ENCODE results near the gene PIGN. TPM values are rescaled to one million over a fixed set of nuclear protein-coding genes. Genes with fewer than 3 reads are reported as not detected.

Gene PIGN
- total and polyA plus RNA-seq, 2 donors (not counting 3 experiments of a cell fraction or from before 2014, with no cell fraction given), result 13.7 to 26.1 TPM

- peaks cover 0 to 2% of the 10 kb centered on the region in 2 experiments for H3K36me3 ChIP-seq (ENCODE audit: control insufficient read depth in 2 of 2, extremely low read depth in 1 of 2, insufficient read depth in 2 of 2, low read length in 2 of 2)
- no peaks in the 10 kb centered on the region for H3K27me3 ChIP-seq (ENCODE audit: control insufficient read depth in 2 of 2, insufficient read depth in 2 of 2, low read length in 2 of 2)
- ChIA-PET CTCF (no interaction called here), POLR2A (no interaction called here)
- peaks cover 3% of the 10 kb centered on the region for H3K9me1 ChIP-seq (replicated peaks; ENCODE audit: control insufficient read depth, extremely low read depth, insufficient read depth, low read length)
- no peaks in the 10 kb centered on the region for H3K9me3 ChIP-seq (replicated peaks; ENCODE audit: control insufficient read depth, insufficient read depth, low read length)
- no peak for FAIRE-seq
- H3K79me2 ChIP-seq (ENCODE audit: control insufficient read depth, insufficient read depth, low read length), result peaks cover 43% of the 10 kb centered on the region
- no peak for TF ChIP-seq EZH2 (IDR thresholded peaks at IDR 0.05; ENCODE audit: borderline replicate concordance, low read depth, low read length, severe bottlenecking)
- TF ChIP-seq GATA2 (IDR thresholded peaks at IDR 0.05; ENCODE audit: insufficient read depth, insufficient read length, low read depth, low read length), result no peak
- no peak for TF ChIP-seq JUN (IDR thresholded peaks at IDR 0.05; ENCODE audit: borderline replicate concordance, insufficient read depth, insufficient read length, low read depth)
- no peak for TF ChIP-seq MYC (IDR thresholded peaks at IDR 0.05; ENCODE audit: low read depth, low read length)
- no peak for TF ChIP-seq POLR2AphosphoS5 (IDR thresholded peaks at IDR 0.05; ENCODE audit: insufficient read depth, low read depth, low read length)
- no peak for TF ChIP-seq FOS (IDR thresholded peaks at IDR 0.05; ENCODE audit: borderline replicate concordance, insufficient read depth, low read length)
- TF ChIP-seq POLR2A (IDR thresholded peaks at IDR 0.05; ENCODE audit: low read depth, low read length), result no peak
- TF ChIP-seq, protein P1, sequence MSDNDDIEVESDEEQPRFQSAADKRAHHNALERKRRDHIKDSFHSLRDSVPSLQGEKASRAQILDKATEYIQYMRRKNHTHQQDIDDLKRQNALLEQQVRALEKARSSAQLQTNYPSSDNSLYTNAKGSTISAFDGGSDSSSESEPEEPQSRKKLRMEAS (IDR thresholded peaks at IDR 0.05; ENCODE audit: insufficient read depth, insufficient read length), result no peak
- TF ChIP-seq, protein P2, sequence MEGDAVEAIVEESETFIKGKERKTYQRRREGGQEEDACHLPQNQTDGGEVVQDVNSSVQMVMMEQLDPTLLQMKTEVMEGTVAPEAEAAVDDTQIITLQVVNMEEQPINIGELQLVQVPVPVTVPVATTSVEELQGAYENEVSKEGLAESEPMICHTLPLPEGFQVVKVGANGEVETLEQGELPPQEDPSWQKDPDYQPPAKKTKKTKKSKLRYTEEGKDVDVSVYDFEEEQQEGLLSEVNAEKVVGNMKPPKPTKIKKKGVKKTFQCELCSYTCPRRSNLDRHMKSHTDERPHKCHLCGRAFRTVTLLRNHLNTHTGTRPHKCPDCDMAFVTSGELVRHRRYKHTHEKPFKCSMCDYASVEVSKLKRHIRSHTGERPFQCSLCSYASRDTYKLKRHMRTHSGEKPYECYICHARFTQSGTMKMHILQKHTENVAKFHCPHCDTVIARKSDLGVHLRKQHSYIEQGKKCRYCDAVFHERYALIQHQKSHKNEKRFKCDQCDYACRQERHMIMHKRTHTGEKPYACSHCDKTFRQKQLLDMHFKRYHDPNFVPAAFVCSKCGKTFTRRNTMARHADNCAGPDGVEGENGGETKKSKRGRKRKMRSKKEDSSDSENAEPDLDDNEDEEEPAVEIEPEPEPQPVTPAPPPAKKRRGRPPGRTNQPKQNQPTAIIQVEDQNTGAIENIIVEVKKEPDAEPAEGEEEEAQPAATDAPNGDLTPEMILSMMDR (IDR thresholded peaks at IDR 0.05; ENCODE audit: extremely low read depth in 1 of 2, insufficient read depth in 1 of 2, low read depth in 1 of 2, low read length in 2 of 2), result no peak
- H4K20me1 ChIP-seq (replicated peaks; ENCODE audit: control insufficient read depth, extremely low read depth, insufficient read depth, low read length), result no peaks in the 10 kb centered on the region
- no peak overlapping the region for H3K4me3 ChIP-seq (replicated peaks in 1 of 3; ENCODE audit: insufficient read depth in 1 of 3, low read depth in 1 of 3, low read length in 3 of 3)
- H2AFZ ChIP-seq (ENCODE audit: low read depth, low read length), result no peak overlapping the region
- H3K27ac ChIP-seq (ENCODE audit: insufficient read depth, low read depth, low read length), result no peak overlapping the region
- dilution Hi-C loops (cut with MboI; ENCODE audit: extremely low pct_ligation_motif_present, low sequenced_read_pairs), result no loop called here
- no peak overlapping the region for H3K9ac ChIP-seq (replicated peaks; ENCODE audit: extremely low read depth, insufficient read depth, low read length)
- H3K4me1 ChIP-seq (ENCODE audit: control insufficient read depth, extremely low read depth, insufficient read depth, low read length), result no peaks in the 10 kb centered on the region
- no TSS peak for BruUV-seq (replicated peaks)
- DNase-seq (ENCODE audit: low read depth, low spot score), result no peak
- no peak overlapping the region for H3K4me2 ChIP-seq (ENCODE audit: insufficient read depth, low read length)
- intact Hi-C loops (cut with micrococcal nuclease), result no loop called here
Measured at GRCh38 chr18:62210138-62210537, 23.3 kb upstream of the PIGN start.

Data from endothelial cell of umbilical vein (primary cell).